Neuronal stem cell (in vitro differentiated cells): Measurements from ENCODE around the gene STEAP3.

ENCODE experiments used
- DNase-seq: peaks from one replicate; pipeline ENCODE4 v3.0.0-alpha.2; 2013; ENCODE audit warnings: low spot score
- H2AFZ ChIP-seq: one replicate; pipeline ENCODE4 v1.6.1; 2013; ENCODE audit warnings: mild to moderate bottlenecking, low read length, inconsistent platforms
- H2AK5ac ChIP-seq: 2 replicates; pipeline ENCODE4 v1.6.1; 2013; ENCODE audit warnings: low read depth, mild to moderate bottlenecking, inconsistent platforms, low read length, moderate library complexity, mixed read lengths
- H2BK120ac ChIP-seq: 2 replicates; pipeline ENCODE4 v1.6.1; 2013; ENCODE audit warnings: low read depth, mild to moderate bottlenecking, inconsistent platforms, low read length, moderate library complexity, mixed read lengths
- H2BK12ac ChIP-seq: one replicate; pipeline ENCODE4 v1.6.1; 2013; ENCODE audit warnings: low read length, inconsistent platforms
- H2BK15ac ChIP-seq: 2 replicates; pipeline ENCODE4 v1.6.1; 2013; ENCODE audit warnings: mild to moderate bottlenecking, low read length, inconsistent platforms, mixed read lengths
- H2BK5ac ChIP-seq: one replicate; pipeline ENCODE4 v1.6.1; 2013; ENCODE audit warnings: inconsistent platforms, mild to moderate bottlenecking, low read length, moderate library complexity
- H3K14ac ChIP-seq: one replicate; pipeline ENCODE4 v1.6.1; 2013; ENCODE audit warnings: low read length, inconsistent platforms
- H3K18ac ChIP-seq: 2 replicates; pipeline ENCODE4 v1.6.1; 2013; ENCODE audit warnings: low read length, inconsistent platforms
- H3K23ac ChIP-seq: 2 replicates; pipeline ENCODE4 v1.6.1; 2013; ENCODE audit warnings: low read depth, mild to moderate bottlenecking, mixed read lengths, low read length, inconsistent platforms; ENCODE audit not compliant: poor library complexity
- H3K27ac ChIP-seq: replicated peaks from 3 replicates; pipeline ENCODE4 v1.5.1; 2013; ENCODE audit warnings: low read length, inconsistent platforms
- H3K27me3 ChIP-seq, 3 experiments: 2 replicates each; pipeline ENCODE4 v1.6.1; 2013; ENCODE audit warnings: low read length in 3 of 3, mild to moderate bottlenecking in 2 of 3, inconsistent platforms in 1 of 3, low read depth in 1 of 3, mixed read lengths in 1 of 3, moderate library complexity in 1 of 3; ENCODE audit not compliant: control insufficient read depth in 3 of 3, insufficient read depth in 3 of 3
- H3K36me3 ChIP-seq, 2 donors: replicated peaks in 1 of 2; 2 replicates each; pipeline ENCODE4 v1.6.1; 2013; ENCODE audit warnings: low read length in 2 of 2; ENCODE audit not compliant: control insufficient read depth in 2 of 2, insufficient read depth in 2 of 2
- H3K4ac ChIP-seq: 2 replicates; pipeline ENCODE4 v1.6.1; 2013; ENCODE audit warnings: inconsistent platforms, mild to moderate bottlenecking, low read length, moderate library complexity
- H3K4me1 ChIP-seq, 2 donors: 1 replicate in 1 of 2; 2 replicates in 1 of 2; pipeline ENCODE4 v1.6.1; 2013; ENCODE audit warnings: low read length in 2 of 2, low read depth in 1 of 2; ENCODE audit not compliant: control insufficient read depth in 2 of 2, insufficient read depth in 1 of 2
- H3K4me2 ChIP-seq: one replicate; pipeline ENCODE4 v1.6.1; 2013; ENCODE audit warnings: mild to moderate bottlenecking, low read length, inconsistent platforms; ENCODE audit not compliant: insufficient read depth, poor library complexity, severe bottlenecking
- H3K4me3 ChIP-seq, 2 donors: 2 replicates each; pipeline ENCODE4 v1.5.1; 2013; ENCODE audit warnings: low read length in 2 of 2, mild to moderate bottlenecking in 2 of 2, inconsistent platforms in 1 of 2, moderate library complexity in 1 of 2
- H3K79me1 ChIP-seq: one replicate; pipeline ENCODE4 v1.6.1; 2013; ENCODE audit warnings: low read depth, mild to moderate bottlenecking, inconsistent platforms, low read length, moderate library complexity
- H3K9ac ChIP-seq: one replicate; pipeline ENCODE4 v1.6.1; 2013; ENCODE audit warnings: mild to moderate bottlenecking, low read depth, low read length, inconsistent platforms; ENCODE audit not compliant: poor library complexity
- H3K9me3 ChIP-seq, 2 donors: replicated peaks in 1 of 2; 2 replicates each; pipeline versions ENCODE3 to v1.6.1; 2013; ENCODE audit warnings: low read length in 2 of 2, mild to moderate bottlenecking in 2 of 2, inconsistent platforms in 1 of 2, low read depth in 1 of 2, mixed read lengths in 1 of 2, moderate library complexity in 1 of 2; ENCODE audit not compliant: control insufficient read depth in 2 of 2, insufficient read depth in 1 of 2
- H4K8ac ChIP-seq: one replicate; pipeline ENCODE4 v1.6.1; 2013; ENCODE audit warnings: low read depth, mild to moderate bottlenecking, inconsistent platforms, low read length, moderate library complexity
- H4K91ac ChIP-seq: one replicate; pipeline ENCODE4 v1.6.1; 2013; ENCODE audit warnings: low read length, low read depth, mild to moderate bottlenecking, inconsistent platforms; ENCODE audit not compliant: poor library complexity
- WGBS, 2 donors: extraction: QIAGEN DNeasy Blood & Tissue Kit; methylation state at CpG; one replicate each; pipeline ENCODE4 v1.1.7; 2013; ENCODE audit warnings: missing lambda C conversion rate in 2 of 2, mixed read lengths in 1 of 2; ENCODE audit not compliant: insufficient read length in 2 of 2, insufficient replicate concordance in 1 of 2; ENCODE audit errors: extremely low coverage in 2 of 2; 5-methylcytosine and 5-hydroxymethylcytosine counted together

The STEAP3 gene

GRCh38 chr2:119212139-119212800 is 11.4 kb upstream of the STEAP3 start:
- H2AFZ ChIP-seq = no peak overlapping the region
- no peak for DNase-seq
- no peak overlapping the region for H4K8ac ChIP-seq
- H2BK5ac ChIP-seq = no peak overlapping the region
- H3K4me1 ChIP-seq = no peaks in the 10 kb centered on the region
- no peak overlapping the region for H3K23ac ChIP-seq
- H2BK12ac ChIP-seq = no peak overlapping the region
- H3K4ac ChIP-seq = no peak overlapping the region
- H4K91ac ChIP-seq = no peak overlapping the region
- no peak overlapping the region for H3K4me3 ChIP-seq
- H3K79me1 ChIP-seq = no peaks in the 10 kb centered on the region
- no peak overlapping the region for H3K18ac ChIP-seq
- H3K36me3 ChIP-seq = no peaks in the 10 kb centered on the region
- H3K9me3 ChIP-seq = no peaks in the 10 kb centered on the region
- no CpG with 5 or more reads among the region's 10 CpGs for WGBS, 2 donors
- H2BK120ac ChIP-seq = no peak overlapping the region
- no peak overlapping the region for H3K27ac ChIP-seq
- no peak overlapping the region for H3K4me2 ChIP-seq
- no peak overlapping the region for H3K9ac ChIP-seq
- H2BK15ac ChIP-seq = no peak overlapping the region
- no peak overlapping the region for H3K14ac ChIP-seq
- peaks cover 0 to 38% (median 0%) of the 10 kb centered on the region in 3 experiments for H3K27me3 ChIP-seq
- no peak overlapping the region for H2AK5ac ChIP-seq

GRCh38 chr2:119214453-119215037 is 9.1 kb upstream of the STEAP3 start:
- H4K91ac ChIP-seq = no peak overlapping the region
- WGBS, 2 donors = no CpG with 5 or more reads among the region's 3 CpGs
- H3K4ac ChIP-seq = no peak overlapping the region
- H3K27me3 ChIP-seq = peaks cover 0 to 18% (median 0%) of the 10 kb centered on the region in 3 experiments
- H3K9ac ChIP-seq = no peak overlapping the region
- no peaks in the 10 kb centered on the region for H3K9me3 ChIP-seq
- no peak for DNase-seq
- no peak overlapping the region for H3K27ac ChIP-seq
- H3K79me1 ChIP-seq = no peaks in the 10 kb centered on the region
- no peak overlapping the region for H2BK12ac ChIP-seq
- no peak overlapping the region for H2AFZ ChIP-seq
- H2BK120ac ChIP-seq = no peak overlapping the region
- no peak overlapping the region for H2BK5ac ChIP-seq
- H3K14ac ChIP-seq = no peak overlapping the region
- H3K4me1 ChIP-seq = peaks cover 0 to 6% of the 10 kb centered on the region in 2 donors
- H3K36me3 ChIP-seq = no peaks in the 10 kb centered on the region
- no peak overlapping the region for H3K18ac ChIP-seq
- H4K8ac ChIP-seq = no peak overlapping the region
- no peak overlapping the region for H3K23ac ChIP-seq
- no peak overlapping the region for H3K4me3 ChIP-seq
- no peak overlapping the region for H2AK5ac ChIP-seq
- H3K4me2 ChIP-seq = no peak overlapping the region
- H2BK15ac ChIP-seq = no peak overlapping the region

GRCh38 chr2:119216994-119217393 is 6.6 kb upstream of the STEAP3 start:
- WGBS, 2 donors = no CpG with 5 or more reads among the region's 5 CpGs

GRCh38 chr2:119218478-119219064 is 5.1 kb upstream of the STEAP3 start:
- no peak for DNase-seq
- H4K91ac ChIP-seq = no peak overlapping the region
- no peaks in the 10 kb centered on the region for H3K36me3 ChIP-seq
- H3K79me1 ChIP-seq = no peaks in the 10 kb centered on the region
- peak overlapping the region; percentile 53 for H3K4ac ChIP-seq
- WGBS, 2 donors = no CpG with 5 or more reads among the region's 6 CpGs
- H2BK12ac ChIP-seq = peak overlapping the region; percentile 23
- H3K9me3 ChIP-seq = no peaks in the 10 kb centered on the region
- no peak overlapping the region for H2BK15ac ChIP-seq
- peak overlapping the region; percentile 48 for H3K18ac ChIP-seq
- no peak overlapping the region for H4K8ac ChIP-seq
- peak overlapping the region in 1 of 2 donors; percentile 20 for H3K4me3 ChIP-seq
- H3K4me2 ChIP-seq = no peak overlapping the region
- H3K9ac ChIP-seq = no peak overlapping the region
- no peak overlapping the region for H2BK120ac ChIP-seq
- H3K27me3 ChIP-seq = peaks cover 0 to 51% (median 7%) of the 10 kb centered on the region in 3 experiments
- peak overlapping the region; percentile 21 for H3K14ac ChIP-seq
- no peak overlapping the region for H2BK5ac ChIP-seq
- no peak overlapping the region for H2AK5ac ChIP-seq
- H2AFZ ChIP-seq = no peak overlapping the region
- H3K4me1 ChIP-seq = peaks cover 0 to 10% of the 10 kb centered on the region in 2 donors
- H3K23ac ChIP-seq = peak overlapping the region; percentile 46
- H3K27ac ChIP-seq = no peak overlapping the region

More at GRCh38 chr2:119216994-119217393, 6.6 kb upstream of the STEAP3 start:
- no peaks in the 10 kb centered on the region for H3K36me3 ChIP-seq
- no peak overlapping the region for H2BK15ac ChIP-seq
- no peak overlapping the region for H3K4ac ChIP-seq
- no peak for DNase-seq
- H4K8ac ChIP-seq = no peak overlapping the region
- H3K27ac ChIP-seq = no peak overlapping the region
- H2AK5ac ChIP-seq = no peak overlapping the region
- H2BK12ac ChIP-seq = no peak overlapping the region
- H3K27me3 ChIP-seq = peaks cover 0 to 37% (median 0%) of the 10 kb centered on the region in 3 experiments
- H3K14ac ChIP-seq = no peak overlapping the region
- no peak overlapping the region for H3K4me3 ChIP-seq
- no peak overlapping the region for H3K18ac ChIP-seq
- H2BK5ac ChIP-seq = no peak overlapping the region
- H3K79me1 ChIP-seq = no peaks in the 10 kb centered on the region
- no peak overlapping the region for H2AFZ ChIP-seq
- no peak overlapping the region for H3K9ac ChIP-seq
- H3K23ac ChIP-seq = no peak overlapping the region
- H3K4me1 ChIP-seq = peaks cover 0 to 6% of the 10 kb centered on the region in 2 donors
- no peak overlapping the region for H2BK120ac ChIP-seq
- no peak overlapping the region for H3K4me2 ChIP-seq
- no peak overlapping the region for H4K91ac ChIP-seq
- no peaks in the 10 kb centered on the region for H3K9me3 ChIP-seq
